Astrocyte (in vitro differentiated cells and primary cell): ENCODE results near the gene SFMBT2. TPM values are rescaled to one million over a fixed set of nuclear protein-coding genes. Genes with fewer than 3 reads are reported as not detected.

Experiments used
- DNase-seq: peaks from one replicate; pipeline ENCODE4 v3.0.0-alpha.2; 2010; ENCODE audit warnings: low read depth
- FAIRE-seq: peaks from 2 replicates; lab custom pipeline; 2011; peaks lifted over from hg19 to GRCh38; lab: Jason Lieb, UNC
- H2AFZ ChIP-seq: 2 replicates; pipeline ENCODE4 v1.6.0; 2012; ENCODE audit warnings: low read depth, low read length, inconsistent platforms
- H3K27ac ChIP-seq: 2 replicates; pipeline ENCODE4 v1.5.1; 2011; ENCODE audit warnings: low read depth, low read length, inconsistent platforms
- H3K27me3 ChIP-seq: 2 replicates; pipeline ENCODE4 v1.6.0; 2011; ENCODE audit warnings: low read length, inconsistent platforms; ENCODE audit not compliant: insufficient read depth
- H3K36me3 ChIP-seq: 2 replicates; pipeline ENCODE4 v1.5.1; 2011; ENCODE audit warnings: low read length, inconsistent platforms; ENCODE audit not compliant: insufficient read depth
- H3K4me1 ChIP-seq: 2 replicates; pipeline ENCODE4 v1.5.1; 2011; ENCODE audit warnings: low read length, inconsistent platforms; ENCODE audit not compliant: insufficient read depth
- H3K4me2 ChIP-seq: 2 replicates; pipeline ENCODE4 v1.6.0; 2012; ENCODE audit warnings: low read length, inconsistent platforms
- H3K4me3 ChIP-seq: 2 replicates; pipeline ENCODE4 v1.5.1; 2011; ENCODE audit warnings: low read depth, mild to moderate bottlenecking, low read length, inconsistent platforms; ENCODE audit not compliant: insufficient read depth
- H3K79me2 ChIP-seq: 2 replicates; pipeline ENCODE4 v1.6.0; 2012; ENCODE audit warnings: mild to moderate bottlenecking, low read length, inconsistent platforms; ENCODE audit not compliant: insufficient read depth
- H3K9ac ChIP-seq: 2 replicates; pipeline ENCODE4 v1.6.0; 2012; ENCODE audit warnings: mild to moderate bottlenecking, low read length, inconsistent platforms
- H3K9me3 ChIP-seq: 2 replicates; pipeline ENCODE4 v1.5.1; 2012; ENCODE audit warnings: low read depth, mild to moderate bottlenecking, low read length, inconsistent platforms; ENCODE audit not compliant: insufficient read depth
- H4K20me1 ChIP-seq: 2 replicates; pipeline ENCODE4 v1.6.0; 2012; ENCODE audit warnings: low read length, inconsistent platforms; ENCODE audit not compliant: insufficient read depth
- H3K27ac Mint-ChIP-seq: one replicate; pipeline ENCODE4 v1.8.0; 2021; ENCODE audit warnings: mild to moderate bottlenecking, mixed read lengths; ENCODE audit not compliant: unreplicated experiment
- H3K27me3 Mint-ChIP-seq: one replicate; pipeline ENCODE4 v1.8.0; 2021; ENCODE audit warnings: low read depth, mixed read lengths; ENCODE audit not compliant: unreplicated experiment
- H3K36me3 Mint-ChIP-seq: one replicate; pipeline ENCODE4 v1.8.0; 2021; ENCODE audit warnings: low read depth, mixed read lengths; ENCODE audit not compliant: unreplicated experiment
- H3K4me1 Mint-ChIP-seq: one replicate; pipeline ENCODE4 v1.8.0; 2021; ENCODE audit warnings: low read depth, mixed read lengths; ENCODE audit not compliant: unreplicated experiment
- H3K4me3 Mint-ChIP-seq: one replicate; pipeline ENCODE4 v1.8.0; 2021; ENCODE audit warnings: mild to moderate bottlenecking, moderate library complexity, mixed read lengths; ENCODE audit not compliant: unreplicated experiment
- H3K9me3 Mint-ChIP-seq: one replicate; pipeline ENCODE4 v1.8.0; 2021; ENCODE audit warnings: mild to moderate bottlenecking, mixed read lengths; ENCODE audit not compliant: unreplicated experiment
- CTCF ChIP-seq: IDR thresholded peaks from 2 replicates; pipeline ENCODE4 v1.5.1; 2011; ENCODE audit warnings: low read depth, mild to moderate bottlenecking, inconsistent platforms, low read length, moderate library complexity; ENCODE audit not compliant: insufficient read depth
- EZH2 ChIP-seq: IDR thresholded peaks from 2 replicates; pipeline ENCODE4 v1.6.1; 2012; ENCODE audit warnings: mild to moderate bottlenecking, low read length, inconsistent platforms; ENCODE audit not compliant: insufficient read depth
- total RNA-seq: library from RNA; stranded (reverse); gene quantifications from 2 replicates; pipeline ENCODE4 v1.2.1, GENCODE V29; 2021

Gene SFMBT2
- total RNA-seq, 1 donor from 2014 or later = 3.9 TPM

DNA sequence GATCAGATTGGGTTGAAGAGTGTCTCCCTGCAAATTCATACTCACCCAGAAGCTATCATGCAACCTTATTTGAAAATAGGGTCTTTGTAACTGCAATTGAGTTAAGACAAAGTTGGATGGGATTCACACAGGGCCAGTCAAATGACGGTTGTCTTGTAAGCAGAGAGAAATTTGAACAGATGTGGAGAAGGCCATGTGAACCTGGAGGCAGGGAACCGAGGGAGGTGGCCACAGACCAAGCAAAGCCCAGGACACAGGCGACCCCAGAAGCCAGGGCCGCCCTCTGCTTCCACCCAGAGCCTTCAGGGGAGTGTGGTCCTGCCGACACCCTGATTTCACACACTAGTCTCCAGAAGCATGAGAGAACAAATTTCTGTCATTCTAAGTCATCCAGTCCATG, 140.8 kb downstream of the SFMBT2 start:
- Histone ChIP-seq H3K9ac (no peak overlapping the region), H3K4me3 (no peak overlapping the region), H3K4me2 (peak overlapping the region; percentile 71), H3K79me2 (no peaks in the 10 kb centered on the region), H3K36me3 (no peaks in the 10 kb centered on the region), H4K20me1 (no peaks in the 10 kb centered on the region), H3K9me3 (no peaks in the 10 kb centered on the region), H3K27ac (no peak overlapping the region), H2AFZ (no peak overlapping the region), H3K27me3 (no peaks in the 10 kb centered on the region), H3K4me1 (peaks cover 11% of the 10 kb centered on the region)
- DNase-seq = no peak
- TF ChIP-seq EZH2 (no peak), CTCF (no peak)
- no peak for FAIRE-seq
- H3K9me3 Mint-ChIP-seq = no peaks in the 10 kb centered on the region
- no peak overlapping the region for H3K4me3 Mint-ChIP-seq
- H3K4me1 Mint-ChIP-seq = peaks cover 4% of the 10 kb centered on the region
- peaks cover 2% of the 10 kb centered on the region for H3K27me3 Mint-ChIP-seq
- H3K36me3 Mint-ChIP-seq = peaks cover 4% of the 10 kb centered on the region
- H3K27ac Mint-ChIP-seq = no peak overlapping the region

DNA sequence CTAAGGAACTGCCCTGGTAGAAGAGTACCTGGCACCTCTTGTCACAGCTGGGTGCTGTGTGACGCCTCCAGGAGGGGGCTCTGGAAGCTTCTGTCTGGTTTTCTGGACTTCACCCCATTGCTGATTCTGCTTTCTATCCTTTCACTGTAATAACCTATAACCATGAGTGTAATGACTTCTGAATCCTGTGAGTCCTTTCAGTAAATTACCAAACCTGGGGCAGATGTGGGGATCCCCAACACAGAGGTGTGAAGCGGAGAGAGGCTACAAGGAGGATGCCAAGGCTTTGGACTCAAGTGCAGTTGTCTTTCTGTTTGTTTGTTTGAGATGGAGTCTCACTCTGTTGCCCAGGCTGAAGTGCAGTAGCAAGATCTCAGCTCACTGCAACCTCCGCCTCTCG, 143.7 kb downstream of the SFMBT2 start:
- peaks cover 2% of the 10 kb centered on the region for H3K27me3 Mint-ChIP-seq
- Histone ChIP-seq H3K36me3 (no peaks in the 10 kb centered on the region), H3K9me3 (no peaks in the 10 kb centered on the region), H4K20me1 (no peaks in the 10 kb centered on the region), H2AFZ (no peak overlapping the region), H3K4me3 (no peak overlapping the region), H3K4me2 (no peak overlapping the region), H3K27me3 (no peaks in the 10 kb centered on the region), H3K79me2 (no peaks in the 10 kb centered on the region), H3K4me1 (peaks cover 20% of the 10 kb centered on the region), H3K9ac (no peak overlapping the region), H3K27ac (no peak overlapping the region)
- no peak overlapping the region for H3K4me3 Mint-ChIP-seq
- TF ChIP-seq CTCF (no peak), EZH2 (no peak)
- no peaks in the 10 kb centered on the region for H3K9me3 Mint-ChIP-seq
- H3K4me1 Mint-ChIP-seq = peaks cover 4% of the 10 kb centered on the region
- no peak overlapping the region for H3K27ac Mint-ChIP-seq
- FAIRE-seq (no peak), DNase-seq (no peak)
- peaks cover 3% of the 10 kb centered on the region for H3K36me3 Mint-ChIP-seq

DNA sequence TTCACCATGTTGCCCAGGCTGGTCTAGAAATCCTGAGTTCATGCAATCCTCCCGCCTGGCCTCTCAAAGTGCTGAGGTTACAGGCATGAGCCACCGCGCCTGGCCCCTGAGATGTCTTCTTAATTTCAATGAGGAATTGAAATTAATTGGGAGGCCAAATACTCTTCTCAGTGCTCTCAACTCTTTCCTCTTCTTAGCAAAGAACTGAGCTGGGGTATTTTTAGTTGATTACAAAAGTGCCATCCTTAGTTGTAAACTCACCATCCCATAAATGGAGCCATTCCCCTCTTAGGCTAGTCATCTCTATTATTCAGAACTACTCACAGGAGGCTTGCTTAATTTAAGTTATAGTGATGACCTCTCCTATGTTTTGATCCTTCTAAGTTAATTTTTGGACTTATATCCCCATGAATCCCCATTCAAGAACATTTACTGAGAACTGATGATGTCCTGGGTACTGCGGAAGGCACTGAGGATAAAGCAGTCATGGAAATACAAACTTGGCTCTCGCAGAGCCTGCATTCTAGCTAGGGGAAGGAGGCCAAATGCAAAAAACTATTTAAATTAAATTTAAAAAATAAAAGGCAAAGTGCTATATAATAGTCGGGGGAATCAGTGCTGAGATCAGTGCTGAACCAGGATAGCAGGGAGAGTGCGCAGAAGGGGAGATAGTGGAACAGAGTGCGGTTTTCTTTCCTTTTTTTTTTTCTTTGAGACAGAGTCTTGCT, 145.3 kb downstream of the SFMBT2 start:
- H3K4me1 Mint-ChIP-seq = peaks cover 4% of the 10 kb centered on the region
- FAIRE-seq = no peak
- no peak for TF ChIP-seq EZH2
- TF ChIP-seq CTCF = no peak

More for the DNA sequence above, 145.3 kb downstream of the SFMBT2 start:
- Histone ChIP-seq H3K9me3 (no peaks in the 10 kb centered on the region), H3K27me3 (no peaks in the 10 kb centered on the region), H3K79me2 (no peaks in the 10 kb centered on the region), H3K4me1 (peaks cover 30% of the 10 kb centered on the region), H3K4me3 (no peak overlapping the region), H3K4me2 (no peak overlapping the region), H2AFZ (no peak overlapping the region), H3K9ac (no peak overlapping the region), H4K20me1 (no peaks in the 10 kb centered on the region), H3K27ac (no peak overlapping the region), H3K36me3 (no peaks in the 10 kb centered on the region)
- Mint-ChIP-seq H3K9me3 (no peaks in the 10 kb centered on the region), H3K4me3 (no peak overlapping the region), H3K36me3 (no peaks in the 10 kb centered on the region), H3K27ac (no peak overlapping the region), H3K27me3 (peaks cover 2% of the 10 kb centered on the region)
- no peak for DNase-seq
